HG03045 (cell line): Measurements from ENCODE around the gene PAM.
"Not testable (repeated sequence)": the region's sequence is repeated elsewhere in the genome, so short reads cannot be mapped to it uniquely, and the experiment has no call there.

Source experiments
- ATAC-seq: cut with Tn5 transposase; IDR thresholded peaks from one replicate; pipeline ENCODE4 v1.9.1; 2021; ENCODE audit warnings: mild to moderate bottlenecking, moderate library complexity; ENCODE audit not compliant: unreplicated experiment

Gene PAM

GRCh38 chr5:102750151-102750834, 4.8 kb upstream of the PAM start:
- ATAC-seq: no peak

- ATAC-seq: not testable (repeated sequence)
Observed at GRCh38 chr5:102751903-102752376, 3.2 kb upstream of the PAM start.

GRCh38 chr5:102753889-102754766, 977 bp upstream of the PAM start:
- ATAC-seq: no peak

- peak; percentile 73 for ATAC-seq
Observed at GRCh38 chr5:102755686-102756371, 724 bp downstream of the PAM start.

- no peak for ATAC-seq
Observed at GRCh38 chr5:102758576-102758975, 3.5 kb downstream of the PAM start.

GRCh38 chr5:102759289-102759688, 4.2 kb downstream of the PAM start:
- ATAC-seq: no peak

DNA sequence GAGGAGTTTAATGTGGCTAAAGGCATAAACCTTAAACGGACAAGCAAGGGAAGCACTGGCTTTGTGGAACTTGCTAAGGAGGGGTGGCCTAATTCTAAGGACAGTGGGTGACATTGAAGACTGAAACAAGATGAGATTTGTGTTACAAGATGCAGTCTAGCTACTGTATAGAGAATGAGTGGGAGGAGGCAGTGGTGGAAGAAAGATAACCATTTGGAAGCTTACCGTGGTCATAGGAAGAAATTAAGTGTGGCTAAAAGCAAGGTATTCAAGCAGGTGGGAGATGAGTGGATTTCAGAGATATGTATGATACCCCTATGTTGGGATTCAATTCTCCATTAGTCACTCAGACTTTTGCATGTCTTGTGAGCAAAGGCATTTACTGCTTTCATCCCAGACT, 4.6 kb downstream of the PAM start:
- ATAC-seq: no peak

DNA sequence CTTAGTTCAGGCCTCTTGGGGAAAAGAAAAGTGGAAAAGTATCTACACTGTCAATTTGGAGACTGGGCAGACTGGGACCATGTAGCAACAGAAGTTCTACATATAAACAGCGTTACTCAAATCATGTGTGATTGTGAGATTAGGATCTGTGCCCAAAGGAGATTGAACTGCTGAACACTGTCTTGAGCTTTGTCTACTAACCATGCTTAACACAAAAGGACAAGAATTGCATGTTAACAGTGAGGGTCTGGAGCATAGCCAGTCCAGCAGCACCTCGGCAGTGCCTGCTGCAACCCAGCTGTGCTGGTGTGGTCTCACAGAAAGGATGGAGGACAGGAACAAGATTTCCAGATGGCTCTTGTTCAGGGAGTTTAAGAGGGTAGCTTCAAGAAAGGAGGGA, 5.7 kb downstream of the PAM start:
- ATAC-seq: no peak

- peak; percentile 83 for ATAC-seq
Observed at GRCh38 chr5:102762095-102762534, 7.0 kb downstream of the PAM start.

- ATAC-seq: peak; percentile 5
Observed at GRCh38 chr5:102762562-102763227, 7.6 kb downstream of the PAM start.

- no peak for ATAC-seq
Observed at GRCh38 chr5:102763734-102764133, 8.6 kb downstream of the PAM start.

DNA sequence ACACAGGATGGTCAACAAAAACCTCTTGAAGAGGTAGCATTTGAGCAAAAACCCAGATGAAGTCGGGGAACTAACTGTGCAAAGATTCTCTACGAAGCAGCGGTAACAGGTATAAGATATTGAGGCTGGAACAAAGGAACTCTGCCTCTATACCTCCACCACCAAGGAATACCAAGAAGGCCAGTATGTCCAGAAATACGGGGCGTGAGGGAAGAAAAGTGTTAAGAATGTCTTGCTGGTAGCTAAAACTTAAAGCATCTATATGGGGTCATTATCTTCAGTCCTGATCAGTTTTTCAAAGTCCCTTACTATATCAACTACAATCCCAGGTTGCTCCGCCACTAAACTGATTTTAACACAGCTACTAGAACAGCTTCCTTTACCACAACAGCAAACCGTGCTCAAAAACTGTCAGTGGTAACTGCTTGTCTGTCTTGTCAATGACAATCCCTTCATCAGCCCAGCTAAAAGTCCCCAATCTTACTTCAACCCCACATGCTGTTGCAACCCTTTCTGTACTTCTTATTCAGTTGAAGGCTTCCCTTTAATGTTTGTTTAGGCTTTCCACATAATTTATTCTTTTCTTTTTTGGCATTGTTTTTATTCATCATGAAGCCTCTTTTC, 9.4 kb downstream of the PAM start:
- no peak for ATAC-seq

DNA sequence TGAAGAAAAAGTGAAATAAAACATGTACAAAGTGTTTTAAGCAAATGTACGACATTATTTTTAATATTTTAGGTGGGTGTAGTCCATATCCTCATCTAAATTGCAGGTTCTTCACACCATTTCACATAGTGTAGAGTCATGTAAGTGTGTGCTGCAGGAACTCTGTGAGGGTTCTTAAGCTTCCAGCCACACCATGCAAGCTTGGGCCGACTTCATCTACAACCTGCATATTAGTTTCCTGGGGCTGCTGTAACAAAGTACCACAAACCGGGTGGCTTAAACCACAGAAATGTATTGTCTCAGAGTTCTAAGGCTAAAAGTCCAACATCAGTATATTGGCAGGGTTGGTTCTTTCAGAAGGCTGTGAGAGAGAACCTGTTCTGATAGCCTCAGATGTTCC, 10.2 kb downstream of the PAM start:
- no peak for ATAC-seq

- no peak for ATAC-seq
Observed at GRCh38 chr5:102766295-102767090, 11.4 kb downstream of the PAM start.

GRCh38 chr5:102767862-102768261, 12.8 kb downstream of the PAM start:
- ATAC-seq: no peak

DNA sequence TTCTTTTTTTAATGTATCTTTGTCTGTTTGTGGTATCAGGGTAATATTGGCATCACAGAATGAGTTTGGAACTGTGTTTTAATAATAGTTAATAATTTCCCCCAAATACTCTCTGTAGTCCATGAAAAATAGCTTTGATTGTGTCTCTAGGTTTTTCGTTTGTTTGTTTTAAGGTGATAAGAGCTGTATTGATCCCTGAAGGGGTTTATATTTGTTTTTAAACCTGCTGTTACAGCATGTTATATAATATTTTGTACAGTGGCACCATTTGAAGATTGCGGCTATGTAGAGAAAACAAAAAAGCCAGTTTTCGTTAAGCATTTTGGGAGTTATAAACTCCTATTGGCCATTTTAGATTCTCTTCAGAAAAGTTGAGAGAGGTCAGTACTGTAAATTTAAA, 15.7 kb downstream of the PAM start:
- ATAC-seq: no peak

GRCh38 chr5:102771435-102771834, 16.3 kb downstream of the PAM start:
- ATAC-seq: no peak

GRCh38 chr5:102772273-102772672, 17.2 kb downstream of the PAM start:
- ATAC-seq: no peak

DNA sequence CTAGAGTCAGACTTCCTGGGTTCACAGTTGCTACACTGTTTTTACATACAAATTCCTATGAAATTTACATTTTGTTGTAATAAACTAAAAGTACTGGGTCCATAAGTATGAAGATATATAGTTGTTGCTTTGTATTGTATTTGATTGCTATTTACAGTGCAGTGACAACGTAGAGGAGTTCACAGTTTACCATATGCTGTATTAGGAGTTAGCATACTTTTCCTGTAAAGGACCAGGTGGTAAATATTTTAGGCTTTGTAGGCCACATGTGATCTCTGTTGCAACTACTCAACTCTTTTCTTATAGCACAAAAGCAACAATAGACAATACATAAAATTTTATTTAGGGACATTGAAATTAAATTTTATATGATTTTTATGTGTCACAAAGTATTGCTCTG, 18.0 kb downstream of the PAM start:
- ATAC-seq: no peak

DNA sequence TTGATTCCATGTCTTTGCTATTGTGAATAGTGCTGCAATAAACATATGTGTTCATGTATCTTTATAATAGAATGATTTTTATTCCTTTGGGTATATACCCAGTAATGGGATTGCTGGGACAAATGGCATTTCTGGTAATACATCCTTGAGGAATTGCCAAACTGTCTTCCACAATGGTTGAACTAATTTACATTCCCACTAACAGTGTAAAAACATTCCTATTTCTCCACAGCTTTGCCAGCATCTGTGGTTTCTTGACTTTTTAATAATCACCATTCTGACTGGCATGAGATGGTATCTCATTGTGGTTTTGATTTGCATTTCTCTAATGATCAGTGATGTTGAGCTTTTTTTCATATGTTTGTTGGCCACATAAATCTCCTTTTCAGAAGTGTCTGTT, 20.7 kb downstream of the PAM start:
- not testable (repeated sequence) for ATAC-seq
